RPMI8226 (cell line): ENCODE results near the gene KRTAP3-1.
"Not testable (repeated sequence)": the region's sequence is repeated elsewhere in the genome, so short reads cannot be mapped to it uniquely, and the experiment has no call there.

Experiments used
- DNase-seq: peaks from one replicate; pipeline ENCODE4 v3.0.0-alpha.2; 2015

Gene KRTAP3-1

DNA sequence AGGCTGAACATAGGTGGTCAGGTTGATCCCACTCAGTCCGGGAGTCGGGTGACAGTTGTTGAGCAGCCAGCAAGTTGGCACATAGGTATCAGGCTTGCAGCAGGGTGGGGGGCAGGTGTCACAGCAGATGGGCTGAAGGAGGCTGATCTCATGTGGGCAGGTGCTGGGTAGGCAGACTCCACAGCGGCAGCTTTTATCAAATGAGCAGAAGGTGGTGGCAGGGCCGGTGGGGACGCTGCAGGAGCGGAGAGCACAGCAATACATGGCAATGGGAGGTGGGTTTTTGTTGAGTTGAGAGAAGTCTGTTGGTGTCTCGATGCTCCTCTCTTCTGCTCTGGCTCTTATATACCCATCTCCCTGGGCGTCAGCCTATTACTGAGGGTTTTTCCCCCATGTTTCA, at the start of gene KRTAP3-1:
Gene KRTAP3-1 (minus strand): TSS at position 318 of the 400 bp plus-strand sequence. CDS start 54 bp downstream, at position 264.
- DNase-seq, result peak; percentile 44

DNA sequence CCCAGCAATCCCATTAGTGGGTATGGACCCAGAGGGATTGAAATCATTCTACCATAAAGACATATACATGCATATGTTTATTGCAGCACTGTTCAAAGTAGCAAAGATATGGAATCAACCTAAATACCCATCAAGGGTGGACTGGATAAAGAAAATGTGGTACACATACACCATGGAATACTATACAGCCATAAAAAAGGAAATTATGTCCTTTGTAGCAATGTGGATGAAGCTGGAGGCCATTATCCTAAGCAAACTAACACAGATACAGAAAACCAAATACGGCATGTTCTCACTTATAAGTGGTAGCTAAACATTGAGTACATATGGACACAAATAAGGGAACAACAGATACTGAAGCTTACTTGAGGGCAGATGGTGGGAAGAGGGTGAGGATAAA, 48.6 kb upstream of the KRTAP3-1 start:
- DNase-seq, result no peak

DNA sequence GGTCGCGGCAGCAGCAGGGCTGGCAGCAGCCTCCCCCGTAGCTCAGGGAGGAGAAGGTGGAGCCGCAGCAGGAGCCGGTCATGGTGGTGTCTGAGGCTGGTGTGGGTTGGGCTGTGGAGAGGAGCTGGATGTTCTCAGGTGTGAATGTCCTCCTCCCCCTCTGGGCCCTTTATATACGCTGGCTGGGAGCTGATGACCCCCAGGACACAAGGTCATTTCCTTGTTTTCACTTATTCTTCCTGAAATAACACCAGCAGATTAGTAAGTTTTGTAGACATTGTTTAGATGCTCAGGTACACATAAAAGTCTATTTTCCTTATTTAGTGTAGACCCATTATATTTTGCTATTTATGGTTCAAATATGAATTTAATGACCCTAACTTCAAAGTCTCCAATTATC, 46.2 kb upstream of the KRTAP3-1 start, which contains the start of gene KRTAP2-2:
Gene KRTAP2-2 (minus strand): TSS at position 101 of the 400 bp plus-strand sequence. CDS start 19 bp downstream, at position 82.
- not testable (repeated sequence) for DNase-seq

DNA sequence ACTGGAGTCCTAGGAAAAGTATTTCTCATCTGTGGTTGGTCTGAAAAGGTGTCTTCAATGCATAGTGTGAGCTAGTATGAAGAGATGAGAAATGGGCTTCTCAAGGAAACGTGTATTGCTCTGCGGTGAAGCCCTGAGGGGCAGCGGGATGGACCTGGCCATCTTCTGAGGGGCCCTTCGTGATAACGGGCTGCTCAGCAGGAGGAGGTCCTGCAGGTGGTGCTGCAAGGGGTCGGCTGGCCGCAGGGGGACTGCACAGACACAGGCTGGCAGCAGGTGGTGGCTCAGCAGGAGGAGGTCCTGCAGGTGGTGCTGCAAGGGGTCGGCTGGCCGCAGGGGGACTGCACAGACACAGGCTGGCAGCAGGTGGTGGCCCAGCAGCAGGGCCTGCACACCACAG, 45.6 kb upstream of the KRTAP3-1 start:
- DNase-seq, result not testable (repeated sequence)

DNA sequence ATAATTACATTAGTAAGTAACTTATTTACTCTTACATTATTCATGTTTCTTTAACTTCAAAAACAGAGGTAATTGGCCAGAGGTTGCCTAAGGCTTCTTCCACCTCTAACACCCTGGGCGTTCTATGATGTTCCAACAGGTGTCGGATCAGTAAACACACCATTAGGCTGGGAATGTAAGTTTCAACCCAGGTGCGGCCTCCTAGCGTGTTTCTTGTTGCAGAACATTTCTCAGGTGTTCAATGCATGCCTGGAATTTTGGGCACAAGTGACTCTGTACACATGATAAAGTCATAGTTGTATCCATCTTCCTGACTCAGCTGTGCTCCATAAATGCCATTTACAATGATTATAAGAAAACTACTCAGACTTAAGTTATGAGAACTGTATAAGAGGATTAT, 45.1 kb upstream of the KRTAP3-1 start:
- DNase-seq, result no peak

DNA sequence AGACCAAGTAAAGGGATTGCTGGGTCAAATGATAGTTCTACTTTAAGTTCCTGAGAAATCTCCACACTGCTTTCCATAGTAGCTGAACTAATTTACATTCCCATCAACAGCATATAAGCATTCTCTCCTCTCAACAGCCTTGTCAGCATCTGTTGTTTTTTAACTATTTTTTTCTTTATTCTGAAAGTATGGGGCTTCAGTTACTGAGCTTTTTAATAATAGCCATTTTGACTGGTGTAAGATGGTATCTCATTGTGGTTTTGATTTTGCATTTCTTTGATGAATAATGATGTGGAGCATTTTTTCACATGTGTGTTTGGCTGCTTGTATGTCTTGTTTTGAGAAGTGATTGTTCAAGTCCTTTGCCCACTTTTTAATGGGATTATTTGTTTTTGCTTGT, 43.6 kb upstream of the KRTAP3-1 start:
- no peak for DNase-seq

DNA sequence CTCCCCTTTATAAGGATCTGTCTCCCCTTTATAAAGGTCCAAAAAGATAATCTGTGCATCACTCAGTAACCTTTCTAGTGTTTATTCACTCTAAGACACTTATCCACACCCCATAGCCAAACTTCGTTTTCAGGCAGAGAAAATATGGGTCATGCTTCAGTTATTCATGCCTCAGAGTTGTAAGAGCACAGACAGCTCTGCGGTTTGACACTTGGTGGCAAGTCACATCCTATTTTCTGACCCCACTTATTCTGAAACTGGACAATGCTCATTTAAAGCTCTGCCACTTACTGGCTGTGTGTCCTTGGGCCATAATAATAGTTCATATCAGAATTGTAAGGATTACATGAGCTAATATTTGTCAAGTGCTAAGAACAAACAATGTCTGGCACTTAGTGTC, 40.2 kb upstream of the KRTAP3-1 start:
- DNase-seq, result peak; percentile 25

DNA sequence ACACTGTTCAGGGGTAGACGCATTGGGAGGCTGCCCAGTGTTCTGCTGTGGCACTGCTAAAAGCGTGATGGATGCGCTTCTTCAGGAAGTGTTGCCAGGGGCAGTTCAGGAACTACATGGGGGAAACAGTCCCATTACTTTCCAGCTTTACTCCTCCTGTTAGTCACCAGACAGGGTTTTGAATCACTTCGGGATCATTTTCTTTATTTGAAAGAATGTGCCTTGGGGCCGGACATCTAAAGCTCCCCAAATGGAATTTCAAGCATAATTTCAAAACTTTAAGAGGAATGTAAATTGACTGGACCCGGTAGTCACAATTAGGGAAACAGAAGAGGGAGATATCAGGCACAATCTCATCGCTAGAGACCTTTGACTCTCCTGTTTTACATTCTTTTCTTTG, 39.5 kb upstream of the KRTAP3-1 start:
- DNase-seq, result no peak

DNA sequence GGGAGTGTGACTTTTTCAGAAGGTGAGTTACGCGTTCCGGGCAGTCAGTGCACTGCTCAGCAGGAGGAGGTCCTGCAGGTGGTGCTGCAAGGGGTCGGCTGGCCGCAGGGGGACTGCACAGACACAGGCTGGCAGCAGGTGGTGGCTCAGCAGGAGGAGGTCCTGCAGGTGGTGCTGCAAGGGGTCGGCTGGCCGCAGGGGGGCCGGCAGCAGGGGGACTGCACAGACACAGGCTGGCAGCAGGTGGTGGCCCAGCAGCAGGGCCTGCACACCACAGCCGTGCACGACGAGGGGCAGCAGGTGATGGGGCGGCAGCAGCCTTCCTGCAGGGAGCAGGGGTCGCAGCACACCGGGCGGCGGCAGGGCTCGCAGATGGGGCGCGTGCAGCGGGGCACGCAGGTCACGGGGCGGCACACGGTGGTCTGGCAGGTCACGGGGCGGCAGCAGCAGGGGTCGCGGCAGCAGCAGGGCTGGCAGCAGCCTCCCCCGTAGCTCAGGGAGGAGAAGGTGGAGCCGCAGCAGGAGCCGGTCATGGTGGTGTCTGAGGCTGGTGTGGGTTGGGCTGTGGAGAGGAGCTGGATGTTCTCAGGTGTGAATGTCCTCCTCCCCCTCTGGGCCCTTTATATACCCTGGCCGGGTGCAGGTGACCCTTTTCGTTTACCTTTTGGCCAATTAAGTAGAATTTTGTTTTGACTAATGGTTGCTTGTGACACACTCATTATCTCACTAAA, 38.0 kb upstream of the KRTAP3-1 start, which contains the start of gene KRTAP2-1:
Gene KRTAP2-1 (minus strand): TSS at position 582 of the 731 bp plus-strand sequence. CDS start 49 bp downstream, at position 533.
- DNase-seq, result peak; percentile 28

DNA sequence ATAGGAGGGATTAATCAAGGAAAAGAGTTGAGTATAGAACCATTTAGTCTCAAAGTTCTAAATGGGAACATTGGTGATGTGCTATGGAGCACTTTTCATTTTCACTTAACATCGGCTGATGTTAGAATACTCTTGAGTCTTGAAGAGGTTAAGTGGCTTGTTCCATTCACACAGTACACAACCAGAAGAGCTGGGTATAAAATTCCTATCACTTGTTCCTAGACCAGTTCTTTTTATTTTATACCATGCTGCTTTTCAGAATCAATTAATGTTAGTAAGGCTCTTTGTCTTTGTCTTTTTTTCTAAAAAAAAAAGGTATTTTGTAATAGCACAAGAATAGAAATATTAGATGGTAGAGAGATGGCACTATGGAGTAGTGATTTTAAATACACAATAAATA, 34.0 kb upstream of the KRTAP3-1 start:
- no peak for DNase-seq

DNA sequence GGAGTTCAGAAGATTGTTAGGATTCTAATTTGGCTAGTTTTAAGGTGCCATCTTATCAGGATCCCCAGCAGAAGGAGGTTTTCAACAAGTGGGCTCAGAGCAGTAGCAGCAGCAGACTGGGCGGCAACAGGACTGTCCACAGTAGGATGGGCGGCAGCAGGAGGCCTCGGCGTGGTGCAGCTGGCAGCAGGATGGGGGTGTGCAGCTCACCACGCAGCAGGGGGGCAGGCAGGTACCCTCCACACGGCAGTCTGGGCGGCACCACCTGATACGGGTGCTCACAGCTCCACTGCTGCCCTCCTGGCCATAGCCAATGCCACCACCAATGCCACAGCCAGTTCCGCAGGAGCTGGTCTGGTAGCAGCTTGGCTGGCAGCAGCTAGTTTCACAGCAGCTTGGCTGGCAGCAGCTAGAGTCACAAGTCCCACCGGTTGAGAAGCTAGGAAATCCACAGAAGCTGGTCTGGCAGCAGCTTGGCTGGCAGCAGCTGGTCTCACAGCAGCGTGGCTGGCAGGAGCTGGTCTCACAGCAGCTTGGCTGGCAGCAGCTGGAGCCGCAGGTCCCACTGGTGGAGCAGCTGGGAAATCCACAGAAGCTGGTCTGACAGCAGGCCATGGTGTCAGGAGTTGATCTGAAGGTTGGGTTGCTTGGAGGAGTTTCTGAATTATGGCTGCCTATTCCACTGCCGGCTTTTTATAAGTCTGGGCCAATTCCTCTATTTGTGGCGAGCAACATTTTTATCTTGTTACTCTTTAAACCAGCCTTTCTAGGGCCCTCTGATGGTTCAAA, 32.0 kb upstream of the KRTAP3-1 start, which contains the start of gene KRTAP1-1:
Gene KRTAP1-1 (minus strand): TSS at position 668 of the 789 bp plus-strand sequence. CDS start 53 bp downstream, at position 615.
- peak; percentile 81 for DNase-seq

DNA sequence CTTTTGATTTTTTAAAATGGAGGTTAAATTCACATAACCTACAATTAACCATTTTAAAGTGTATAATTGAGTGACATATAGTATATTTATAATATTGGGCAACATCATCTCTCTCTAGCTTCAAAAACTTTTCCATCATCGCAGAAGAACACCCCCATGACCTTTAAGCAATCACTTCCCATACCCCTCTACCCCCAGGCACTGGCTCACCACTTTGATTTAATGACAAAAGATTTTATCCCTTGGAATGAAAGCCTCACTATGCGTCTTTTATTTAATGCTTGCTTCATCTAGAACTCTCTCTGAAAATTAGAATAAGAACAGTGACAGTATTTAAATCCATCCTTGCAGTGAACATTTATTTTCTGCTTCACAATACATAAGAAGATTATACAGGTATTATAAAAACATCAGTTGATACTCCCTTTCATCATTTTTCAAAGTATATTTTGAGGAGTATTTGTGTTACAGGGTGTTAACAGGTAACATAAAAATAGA, 29.0 kb upstream of the KRTAP3-1 start:
- no peak for DNase-seq

DNA sequence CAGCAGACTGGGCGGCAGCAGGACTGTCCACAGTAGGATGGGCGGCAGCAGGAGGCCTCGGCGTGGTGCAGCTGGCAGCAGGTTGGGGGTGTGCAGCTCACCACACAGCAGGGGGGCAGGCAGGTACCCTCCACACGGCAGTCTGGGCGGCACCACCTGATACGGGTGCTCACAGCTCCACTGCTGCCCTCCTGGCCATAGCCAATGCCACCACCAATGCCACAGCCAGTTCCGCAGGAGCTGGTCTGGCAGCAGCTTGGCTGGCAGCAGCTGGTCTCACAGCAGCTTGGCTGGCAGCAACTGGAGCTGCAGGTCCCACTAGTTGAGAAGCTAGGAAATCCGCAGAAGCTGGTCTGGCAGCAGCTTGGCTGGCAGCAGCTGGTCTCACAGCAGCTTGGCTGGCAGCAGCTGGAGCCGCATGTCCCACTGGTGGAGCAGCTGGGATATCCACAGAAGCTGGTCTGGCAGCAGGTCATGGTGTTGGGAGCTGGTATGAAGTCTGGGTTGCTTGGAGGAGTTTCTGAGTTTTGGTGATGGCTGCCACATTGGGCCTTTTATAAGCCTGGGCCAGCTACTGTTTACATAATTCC, 25.5 kb upstream of the KRTAP3-1 start, which contains the start of gene KRTAP1-3:
Gene KRTAP1-3 (minus strand): TSS at position 529 of the 590 bp plus-strand sequence. CDS start 53 bp downstream, at position 476.
- DNase-seq, result peak; percentile 76

DNA sequence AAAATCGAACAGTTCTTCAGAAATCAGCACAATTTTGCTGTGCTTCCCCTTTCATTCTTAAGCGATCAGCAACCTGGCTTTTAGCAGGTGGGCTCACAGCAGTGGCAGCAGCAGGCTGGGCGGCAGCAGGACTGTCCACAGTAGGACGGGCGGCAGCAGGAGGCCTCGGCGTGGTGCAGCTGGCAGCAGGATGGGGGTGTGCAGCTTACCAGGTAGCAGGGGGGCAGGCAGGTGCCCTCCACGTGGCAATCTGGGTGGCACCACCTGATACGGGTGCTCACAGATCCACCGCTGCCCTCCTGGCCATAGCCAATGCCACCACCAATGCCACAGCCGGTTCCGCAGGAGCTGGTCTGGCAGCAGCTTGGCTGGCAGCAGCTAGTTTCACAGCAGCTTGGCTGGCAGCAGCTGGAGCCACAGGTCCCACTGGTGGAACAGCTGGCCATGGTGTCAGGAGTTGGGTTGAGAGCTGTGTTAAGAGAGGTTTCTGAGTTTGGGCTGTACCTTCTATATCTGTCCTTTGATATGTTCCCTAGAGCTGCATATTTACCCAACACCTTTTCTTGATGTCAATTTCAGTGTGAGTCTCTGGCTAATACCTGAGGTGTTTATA, 20.8 kb upstream of the KRTAP3-1 start, which contains the start of gene KRTAP1-4:
Gene KRTAP1-4 (minus strand): TSS at position 563 of the 613 bp plus-strand sequence. CDS start 117 bp downstream, at position 446.
- DNase-seq, result peak; percentile 69

DNA sequence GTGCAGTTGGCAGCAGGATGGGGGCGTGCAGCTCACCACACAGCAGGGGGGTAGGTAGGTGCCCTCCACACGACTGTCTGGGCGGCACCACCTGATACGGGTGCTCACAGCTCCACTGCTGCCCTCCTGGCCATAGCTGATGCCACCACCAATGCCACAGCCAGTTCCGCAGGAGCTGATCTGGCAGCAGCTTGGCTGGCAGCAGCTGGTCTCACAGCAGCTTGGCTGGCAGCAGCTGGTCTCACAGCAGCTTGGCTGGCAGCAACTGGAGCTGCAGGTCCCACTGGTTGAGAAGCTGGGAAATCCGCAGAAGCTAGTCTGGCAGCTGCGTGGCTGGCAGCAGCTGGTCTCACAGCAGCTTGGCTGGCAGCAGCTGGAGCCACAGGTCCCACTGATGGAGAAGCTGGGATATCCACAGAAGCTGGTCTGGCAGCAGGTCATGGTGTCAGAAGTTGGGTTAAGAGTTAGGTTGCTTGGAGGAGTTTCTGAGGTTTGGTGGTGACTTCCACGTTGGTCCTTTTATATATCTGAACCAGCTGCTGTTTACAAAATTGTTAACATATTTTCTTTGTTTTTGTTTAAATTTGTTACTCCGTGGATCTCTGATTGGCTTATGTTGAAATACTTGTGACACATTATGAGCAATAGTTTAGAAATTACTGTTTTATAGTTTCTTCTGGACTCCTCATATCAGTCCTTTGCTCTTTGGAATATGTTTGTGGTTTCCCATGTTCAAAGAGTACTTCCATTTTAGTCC, 18.0 kb upstream of the KRTAP3-1 start, which contains the start of gene KRTAP1-5:
Gene KRTAP1-5 (minus strand): TSS at position 494 of the 757 bp plus-strand sequence. CDS start 53 bp downstream, at position 441.
- DNase-seq, result peak; percentile 82

DNA sequence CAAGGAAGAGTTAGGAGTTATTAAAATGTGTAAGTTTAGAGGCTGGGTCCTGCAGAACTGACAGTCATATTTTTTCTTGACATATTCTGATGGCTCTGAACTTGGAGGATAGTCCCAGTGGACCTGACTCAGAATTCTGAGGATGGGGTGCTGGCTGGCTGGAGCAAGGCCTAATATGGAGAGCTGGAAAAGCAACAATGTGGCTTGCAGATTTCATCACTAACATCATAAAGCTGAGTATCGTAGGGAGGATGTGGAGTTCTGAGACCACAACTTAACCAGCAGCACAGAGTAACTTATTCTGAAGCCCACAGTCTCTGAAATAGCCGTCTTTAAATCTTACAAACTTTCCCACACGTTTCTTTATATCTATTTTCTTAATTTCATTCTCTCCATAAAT, 15.8 kb upstream of the KRTAP3-1 start:
- DNase-seq, result no peak

DNA sequence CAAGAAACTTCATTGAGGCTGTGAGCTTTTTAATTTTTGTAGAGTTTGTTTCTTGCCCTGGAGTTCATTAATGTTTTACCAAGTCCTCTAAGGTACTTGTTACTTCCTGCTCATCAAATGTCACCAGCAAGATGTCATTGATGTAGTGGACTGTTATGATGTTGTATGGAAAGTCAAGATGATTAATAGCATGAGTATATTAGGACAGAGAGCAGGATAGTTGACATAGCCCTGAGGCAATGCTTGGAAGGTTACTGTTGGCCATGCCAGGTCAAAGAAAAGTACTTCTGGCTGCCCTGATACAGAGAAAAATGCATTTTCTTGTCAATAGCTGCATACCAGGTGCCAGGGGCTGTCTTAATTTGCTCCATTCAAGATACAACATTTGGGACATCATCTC, 11.4 kb upstream of the KRTAP3-1 start:
- DNase-seq, result no peak

DNA sequence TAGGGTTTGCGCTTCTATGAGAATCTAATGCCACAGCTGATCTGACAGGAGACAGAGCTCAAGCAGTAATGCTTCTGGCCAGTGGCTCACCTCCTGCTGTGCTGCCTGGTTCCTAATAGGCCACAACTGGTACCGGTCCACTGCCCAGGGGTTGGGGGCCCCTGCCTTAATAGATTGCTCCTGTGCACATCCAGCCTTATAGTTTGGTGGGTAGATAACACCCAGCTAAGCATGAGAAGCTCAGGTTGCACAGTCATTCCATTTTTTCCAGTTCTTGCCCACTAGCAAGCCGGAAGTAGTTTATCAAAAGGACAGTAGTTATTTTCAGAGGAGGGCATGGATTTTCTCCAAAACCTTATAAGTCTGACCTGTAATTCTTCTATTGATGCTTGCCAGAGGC, 10.5 kb upstream of the KRTAP3-1 start:
- DNase-seq, result no peak

DNA sequence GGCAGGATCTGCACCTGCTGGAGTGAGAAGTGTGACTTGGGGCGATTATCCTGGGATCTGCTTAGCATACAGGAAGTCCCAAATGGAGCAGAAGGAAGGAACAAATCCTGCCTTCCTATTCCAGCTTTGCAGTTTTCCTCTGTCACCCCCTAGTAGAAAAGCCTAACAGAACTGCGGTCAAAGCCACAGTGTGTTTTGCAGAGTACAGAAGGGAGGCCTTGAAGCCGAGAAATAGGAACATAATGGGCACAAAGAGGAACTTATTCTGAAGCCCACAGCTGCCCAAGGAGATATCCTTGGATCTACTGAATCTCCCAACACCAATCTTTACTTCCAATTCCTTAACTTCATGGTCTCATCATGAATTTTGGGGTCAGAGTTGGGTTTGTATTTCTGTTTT, 9.6 kb upstream of the KRTAP3-1 start:
- no peak for DNase-seq

DNA sequence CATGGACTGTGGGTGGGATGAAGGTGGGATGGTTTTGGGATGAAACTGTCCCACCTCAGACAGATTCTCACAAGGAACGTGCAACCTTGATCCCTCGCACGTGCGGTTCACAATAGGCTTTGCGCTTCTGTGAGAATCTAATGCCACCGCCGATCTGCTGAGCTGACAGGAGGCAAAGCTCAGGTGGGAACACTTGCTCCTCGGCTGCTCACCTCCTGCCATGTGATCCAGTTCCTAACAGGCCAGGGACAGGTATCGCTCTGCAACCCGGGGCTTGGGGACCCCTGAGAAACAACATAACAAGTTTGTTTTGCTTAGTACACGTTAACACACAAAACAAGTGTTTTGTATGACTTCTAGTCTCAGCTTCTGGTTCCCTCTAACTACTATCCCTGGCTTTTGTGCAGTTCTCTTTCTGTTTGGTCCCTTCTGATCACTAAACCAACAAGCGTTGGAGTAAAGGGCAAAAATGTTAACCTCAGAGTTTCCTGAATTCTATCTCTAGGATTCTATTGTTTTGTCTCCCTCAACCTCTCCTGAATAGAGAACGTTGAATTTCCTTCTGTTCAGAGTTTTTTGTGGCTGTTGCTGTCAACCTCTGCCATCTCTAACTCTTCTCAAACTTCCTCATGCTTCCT, 7.8 kb upstream of the KRTAP3-1 start:
- no peak for DNase-seq

DNA sequence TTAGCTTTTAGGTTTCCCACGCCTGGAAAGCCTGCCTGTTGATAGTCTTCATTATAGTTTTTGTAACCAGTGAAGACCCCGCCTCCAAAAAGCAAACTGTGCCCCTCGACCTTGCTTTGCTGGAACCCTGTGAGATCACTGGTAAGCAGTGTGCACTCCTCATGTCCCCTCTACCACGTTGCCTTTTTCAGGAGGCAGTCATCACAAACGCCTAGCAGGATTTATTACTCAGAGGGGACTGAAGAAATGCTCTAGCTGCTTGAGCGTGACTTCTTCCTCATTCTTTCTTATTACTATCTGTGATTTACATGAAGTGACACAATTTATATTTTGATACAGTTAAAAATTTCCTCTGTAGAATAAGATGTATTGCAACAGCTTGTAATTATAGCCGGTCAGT, 6.5 kb upstream of the KRTAP3-1 start:
- no peak for DNase-seq
